GM12864 (cell line): ENCODE measurements around the gene OBSCN.

Experiments
- DNase-seq: peaks from one replicate; pipeline ENCODE4 v3.0.0-alpha.2; 2011; ENCODE audit warnings: low read depth
- H3K4me3 ChIP-seq: 2 replicates; pipeline ENCODE4 v1.5.1; 2011; ENCODE audit warnings: mild to moderate bottlenecking, low read depth, low read length, control low read depth
- CTCF ChIP-seq: IDR thresholded peaks from 2 replicates; pipeline ENCODE4 v1.5.1; 2011; ENCODE audit warnings: low read depth, mild to moderate bottlenecking, moderate library complexity, low read length, control low read depth, inconsistent platforms; ENCODE audit errors: missing control alignments

OBSCN gene

GRCh38 chr1:228346731-228347130 lies 138.9 kb downstream of the OBSCN start:
- DNase-seq: no peak
- TF ChIP-seq CTCF: no peak
- no peak overlapping the region for H3K4me3 ChIP-seq

GRCh38 chr1:228347181-228347580 lies 139.3 kb downstream of the OBSCN start:
- no peak overlapping the region for H3K4me3 ChIP-seq
- no peak for DNase-seq
- TF ChIP-seq CTCF: no peak

GRCh38 chr1:228348708-228349467 lies 141.0 kb downstream of the OBSCN start:
- TF ChIP-seq CTCF: no peak
- no peak for DNase-seq
- no peak overlapping the region for H3K4me3 ChIP-seq

GRCh38 chr1:228349701-228350171 lies 141.9 kb downstream of the OBSCN start:
- H3K4me3 ChIP-seq: no peak overlapping the region
- DNase-seq: no peak
- TF ChIP-seq CTCF: no peak

- no peak overlapping the region for H3K4me3 ChIP-seq
- no peak for DNase-seq
- no peak for TF ChIP-seq CTCF
Measured at GRCh38 chr1:228350179-228350742, 142.4 kb downstream of the OBSCN start.

GRCh38 chr1:228350831-228351781 lies 143.3 kb downstream of the OBSCN start:
- no peak for TF ChIP-seq CTCF
- DNase-seq: no peak
- no peak overlapping the region for H3K4me3 ChIP-seq
